ENCODE measurements around the gene KRT5. TPM values are rescaled to one million over a fixed set of nuclear protein-coding genes. Genes with fewer than 3 reads are reported as not detected.

Gene KRT5
- total RNA-seq, 1 experiment from 2014 or later: 3,552 TPM

GRCh38 chr12:52525661-52526499 is 5.7 kb upstream of the KRT5 start:
- peak overlapping the region; percentile 80 for H3K4me3 Mint-ChIP-seq (ENCODE audit: unreplicated experiment)
- POLR2A ChIA-PET: interaction anchor here (1.0 to 27.6 kb wide), 9 partner anchors 8 to 376 kb away, joined by 3 to 1235 read pairs (median 166); partner anchors contain the start of gene KRT6A
- H3K36me3 Mint-ChIP-seq (ENCODE audit: insufficient read depth, unreplicated experiment): no peaks in the 10 kb centered on the region
- H3K9me3 Mint-ChIP-seq (ENCODE audit: unreplicated experiment): no peaks in the 10 kb centered on the region
- no peak for TF ChIP-seq CTCF (IDR thresholded peaks at IDR 0.05; ENCODE audit: unreplicated experiment)
- H3K27ac Mint-ChIP-seq (ENCODE audit: low read depth, unreplicated experiment): peak overlapping the region; percentile 78
- no peaks in the 10 kb centered on the region for H3K27me3 Mint-ChIP-seq (ENCODE audit: insufficient read depth, unreplicated experiment)
- no TSS peak for BruUV-seq (replicated peaks)
- intact Hi-C loops (cut with micrococcal nuclease): no loop called here
- CTCF ChIA-PET: interaction anchor here (0.6 to 1.6 kb wide), 11 partner anchors 13 to 372 kb away, joined by 3 to 7 read pairs (median 3); partner anchors contain the start of gene KRT1
- H3K4me1 Mint-ChIP-seq (ENCODE audit: insufficient read depth, unreplicated experiment): peaks cover 43% of the 10 kb centered on the region
- no peak for DNase-seq (ENCODE audit: unreplicated experiment)

GRCh38 chr12:52524898-52525591 is 4.9 kb upstream of the KRT5 start:
- no peaks in the 10 kb centered on the region for H3K27me3 Mint-ChIP-seq (ENCODE audit: insufficient read depth, unreplicated experiment)
- no TSS peak for BruUV-seq (replicated peaks)
- H3K9me3 Mint-ChIP-seq (ENCODE audit: unreplicated experiment): no peaks in the 10 kb centered on the region
- ChIA-PET POLR2A (interaction anchor here (0.7 to 27.6 kb wide), 12 partner anchors 9 to 376 kb away, joined by 3 to 1235 read pairs (median 8); partner anchors contain the start of gene KRT6A), CTCF (interaction anchor here (0.6 to 1.6 kb wide), 10 partner anchors 14 to 371 kb away, joined by 3 to 7 read pairs (median 4); partner anchors contain the start of gene KRT1)
- H3K27ac Mint-ChIP-seq (ENCODE audit: low read depth, unreplicated experiment): peak overlapping the region; percentile 78
- H3K4me3 Mint-ChIP-seq (ENCODE audit: unreplicated experiment): peak overlapping the region; percentile 80
- peaks cover 44% of the 10 kb centered on the region for H3K4me1 Mint-ChIP-seq (ENCODE audit: insufficient read depth, unreplicated experiment)
- peaks cover 5% of the 10 kb centered on the region for H3K36me3 Mint-ChIP-seq (ENCODE audit: insufficient read depth, unreplicated experiment)
- intact Hi-C loops (cut with micrococcal nuclease): loop anchor here (5.0 kb wide), 2 partner anchors 83 to 368 kb away; no protein-coding TSS in a partner anchor
- no peak for TF ChIP-seq CTCF (IDR thresholded peaks at IDR 0.05; ENCODE audit: unreplicated experiment)
- peak; percentile 67 for DNase-seq (ENCODE audit: unreplicated experiment)

GRCh38 chr12:52524241-52524897 is 4.2 kb upstream of the KRT5 start:
- CTCF ChIA-PET: interaction anchor here (0.6 to 7.3 kb wide), 11 partner anchors 14 to 505 kb away, joined by 3 to 90 read pairs (median 4); partner anchors contain the start of gene KRT1

More at GRCh38 chr12:52524241-52524897, 4.2 kb upstream of the KRT5 start:
- BruUV-seq (replicated peaks): no TSS peak
- intact Hi-C loops (cut with micrococcal nuclease): loop anchor here (5.0 kb wide), 2 partner anchors 82 to 367 kb away; no protein-coding TSS in a partner anchor
- no peaks in the 10 kb centered on the region for H3K27me3 Mint-ChIP-seq (ENCODE audit: insufficient read depth, unreplicated experiment)
- no peaks in the 10 kb centered on the region for H3K9me3 Mint-ChIP-seq (ENCODE audit: unreplicated experiment)
- TF ChIP-seq CTCF (IDR thresholded peaks at IDR 0.05; ENCODE audit: unreplicated experiment): no peak
- POLR2A ChIA-PET: interaction anchor here (0.5 to 27.6 kb wide), 14 partner anchors 10 to 426 kb away, joined by 3 to 1235 read pairs (median 6); partner anchors contain the start of gene KRT6A
- H3K27ac Mint-ChIP-seq (ENCODE audit: low read depth, unreplicated experiment): peak overlapping the region; percentile 78
- H3K4me3 Mint-ChIP-seq (ENCODE audit: unreplicated experiment): peak overlapping the region; percentile 80
- H3K36me3 Mint-ChIP-seq (ENCODE audit: insufficient read depth, unreplicated experiment): peaks cover 12% of the 10 kb centered on the region
- H3K4me1 Mint-ChIP-seq (ENCODE audit: insufficient read depth, unreplicated experiment): peaks cover 44% of the 10 kb centered on the region
- peak; percentile 54 for DNase-seq (ENCODE audit: unreplicated experiment)

Measured in MCF 10A (cell line).